ENCODE measurements around the gene ESR2. TPM values are rescaled to one million over a fixed set of nuclear protein-coding genes. Genes with fewer than 3 reads are reported as not detected.
A peak's percentile ranks its signal among the peaks of the same experiment; 100 is the strongest.

The ESR2 gene
- total RNA-seq = 0.28 and 1.00 TPM in 2 replicates
- polyA plus RNA-seq = 0.26 TPM in 1 of 2 replicates, not detected in the other

DNA sequence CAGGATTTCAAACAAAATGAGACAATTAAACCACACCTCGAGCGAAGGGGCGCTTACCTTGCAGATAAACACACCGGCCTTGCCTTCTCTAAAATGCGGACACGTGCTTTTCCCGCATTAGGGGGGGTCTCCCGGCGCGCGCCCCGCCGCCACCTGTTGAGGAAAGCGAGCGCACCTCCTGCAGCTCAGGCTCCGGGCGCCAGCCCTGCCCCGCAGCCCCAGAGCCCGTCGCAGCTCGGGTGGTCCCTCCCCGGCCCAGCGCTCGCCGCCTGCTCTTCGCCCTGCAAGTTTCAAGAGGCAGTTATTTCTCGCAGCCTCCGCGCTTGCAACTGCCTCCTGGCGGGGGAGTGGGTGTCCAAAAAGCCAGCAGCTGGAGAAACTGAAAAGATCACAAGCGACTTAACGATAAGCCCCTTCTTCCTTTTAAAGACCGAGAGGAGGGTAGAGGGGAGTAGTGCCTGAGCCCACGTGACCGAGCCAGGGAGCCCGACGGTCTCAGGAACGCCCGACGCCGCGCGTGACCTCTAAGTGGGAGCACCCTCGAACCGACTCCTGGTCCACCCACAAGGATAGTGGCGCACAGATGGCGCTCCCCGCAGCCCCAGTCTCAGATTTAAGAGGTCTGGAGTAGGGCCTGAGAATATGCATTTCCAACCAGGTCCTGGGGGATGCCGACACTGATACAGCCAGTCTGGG lies at the start of gene ESR2:
Gene ESR2 (minus strand): TSS at position 396 of the 696 bp plus-strand sequence. CDS start 11,386 bp downstream, outside the sequence.
- peak within 1 kb of the TSS; percentile 96 for H3K4me2 ChIP-seq
- no peaks in the 10 kb centered on the region for H3K79me2 ChIP-seq
- H2AFZ ChIP-seq = peak within 1 kb of the TSS; percentile 77
- H3K9me2 ChIP-seq (replicated peaks; ENCODE audit: insufficient read depth) = no peaks in the 10 kb centered on the region
- H3K27ac ChIP-seq = no peak within 1 kb of the TSS
- H3K27me3 ChIP-seq = peaks cover 15% of the 10 kb centered on the region
- peak; percentile 39 for TF ChIP-seq CTCF (IDR thresholded peaks at IDR 0.05; ENCODE audit: poor library complexity)
- peak; percentile 45 for TF ChIP-seq EZH2 (IDR thresholded peaks at IDR 0.05; ENCODE audit: borderline replicate concordance)
- no peak for TF ChIP-seq EZH2phosphoT487 (IDR thresholded peaks at IDR 0.05; ENCODE audit: low read depth, severe bottlenecking, unreplicated experiment)
- peak within 1 kb of the TSS; percentile 62 for H3K4me3 ChIP-seq
- no peaks in the 10 kb centered on the region for H3K9me3 ChIP-seq (ENCODE audit: low read depth)
- H4K20me1 ChIP-seq (ENCODE audit: insufficient read depth, poor library complexity, severe bottlenecking) = no peaks in the 10 kb centered on the region
- peak; percentile 43 for DNase-seq (ENCODE audit: low spot score)
- 3% methylated on average over 48 of the region's 49 CpGs for WGBS (ENCODE audit: low lambda C conversion rate, missing lambda C conversion rate)
- H3K4me1 ChIP-seq (ENCODE audit: insufficient read depth) = peaks cover 11% of the 10 kb centered on the region
- no peaks in the 10 kb centered on the region for H3K36me3 ChIP-seq (replicated peaks; ENCODE audit: insufficient read depth, low read depth)

DNA sequence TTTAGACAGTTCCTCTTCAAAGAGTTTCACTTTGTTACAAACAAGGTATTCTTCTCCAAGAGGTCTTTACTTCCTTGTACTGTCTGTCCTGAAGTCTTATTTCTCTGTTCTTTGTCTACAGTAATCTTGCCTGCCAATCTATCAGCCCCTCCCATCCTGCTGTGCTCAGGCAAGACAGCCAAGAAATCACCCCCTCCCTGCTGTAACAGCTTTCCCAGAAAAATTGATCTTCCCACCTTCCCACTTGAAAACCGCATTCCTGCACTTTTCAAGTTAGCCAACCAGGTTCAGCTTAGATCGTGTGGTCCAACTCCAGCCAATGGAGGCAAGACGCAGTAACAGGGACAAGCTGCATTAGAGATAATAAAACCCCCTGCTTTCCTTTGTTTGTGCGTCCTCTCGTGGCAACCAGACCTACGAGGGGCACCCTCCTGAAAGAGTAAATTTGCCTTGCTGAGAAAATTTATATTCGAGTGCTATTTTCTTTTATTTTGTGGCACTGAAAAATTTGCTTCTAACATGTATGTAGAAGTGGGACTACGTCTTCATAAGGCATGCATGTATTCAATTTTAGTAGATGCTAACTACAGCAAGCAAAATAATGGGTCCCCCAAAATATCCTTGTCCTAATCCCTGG lies 46.5 kb upstream of the ESR2 start:
- Histone ChIP-seq H3K27me3 (no peaks in the 10 kb centered on the region), H4K20me1 (ENCODE audit: insufficient read depth, poor library complexity, severe bottlenecking) (no peaks in the 10 kb centered on the region), H3K27ac (peak overlapping the region; percentile 79), H3K9me3 (ENCODE audit: low read depth) (no peaks in the 10 kb centered on the region), H3K79me2 (peaks cover 12% of the 10 kb centered on the region), H3K4me2 (no peak overlapping the region), H3K4me1 (ENCODE audit: insufficient read depth) (peaks cover 13% of the 10 kb centered on the region), H3K9me2 (replicated peaks; ENCODE audit: insufficient read depth) (no peaks in the 10 kb centered on the region), H2AFZ (no peak overlapping the region), H3K4me3 (no peak overlapping the region), H3K36me3 (replicated peaks; ENCODE audit: insufficient read depth, low read depth) (no peaks in the 10 kb centered on the region)
- DNase-seq (ENCODE audit: low spot score) = peak; percentile 8
- WGBS (ENCODE audit: low lambda C conversion rate, missing lambda C conversion rate) = 59% methylated on average over 8 of the region's 8 CpGs
- TF ChIP-seq EZH2phosphoT487 (IDR thresholded peaks at IDR 0.05; ENCODE audit: low read depth, severe bottlenecking, unreplicated experiment) = no peak
- no peak for TF ChIP-seq CTCF (IDR thresholded peaks at IDR 0.05; ENCODE audit: poor library complexity)
- no peak for TF ChIP-seq EZH2 (IDR thresholded peaks at IDR 0.05; ENCODE audit: borderline replicate concordance)

DNA sequence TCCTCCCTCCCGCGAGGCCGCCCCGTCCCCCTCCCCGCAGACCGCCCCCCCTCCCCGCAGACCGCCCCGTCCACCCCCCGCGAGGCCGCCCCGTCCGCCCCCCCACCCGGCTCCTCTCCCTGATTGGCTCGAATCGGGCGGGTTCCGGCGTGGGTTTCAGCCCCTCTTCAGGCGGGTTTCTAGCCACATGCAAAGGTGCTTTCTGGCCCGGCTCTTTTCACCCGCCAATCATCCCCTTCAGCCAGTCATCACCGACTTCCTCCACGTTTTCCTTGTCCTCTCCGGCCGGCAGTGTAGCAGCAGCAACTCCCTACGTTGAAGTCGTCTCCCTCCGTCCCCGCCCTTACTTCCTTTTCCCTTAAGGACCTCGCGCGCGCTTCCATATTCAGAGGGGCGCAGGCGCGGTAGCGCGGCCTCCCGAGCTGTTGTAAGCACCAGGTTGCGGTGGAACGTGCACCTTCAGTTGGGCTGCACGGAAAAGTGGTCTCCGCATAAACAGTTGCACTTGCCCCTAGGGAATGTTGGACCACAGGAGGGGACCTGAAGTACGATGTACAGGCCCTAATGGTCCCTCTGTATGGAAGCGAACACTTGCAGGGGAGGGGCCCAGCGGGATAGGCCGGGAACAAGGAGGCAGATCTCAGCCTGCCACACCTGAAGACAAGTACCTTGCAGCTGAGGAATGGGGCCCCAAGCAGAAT lies 44.6 kb upstream of the ESR2 start:
- Histone ChIP-seq H3K4me3 (peak overlapping the region; percentile 97), H3K27me3 (no peaks in the 10 kb centered on the region), H3K4me2 (peak overlapping the region; percentile 97), H2AFZ (peak overlapping the region; percentile 81), H3K9me3 (ENCODE audit: low read depth) (no peaks in the 10 kb centered on the region), H3K4me1 (ENCODE audit: insufficient read depth) (peaks cover 13% of the 10 kb centered on the region), H3K79me2 (peaks cover 12% of the 10 kb centered on the region), H3K36me3 (replicated peaks; ENCODE audit: insufficient read depth, low read depth) (no peaks in the 10 kb centered on the region), H3K9me2 (replicated peaks; ENCODE audit: insufficient read depth) (no peaks in the 10 kb centered on the region), H3K27ac (peak overlapping the region; percentile 96), H4K20me1 (ENCODE audit: insufficient read depth, poor library complexity, severe bottlenecking) (no peaks in the 10 kb centered on the region)
- 2% methylated on average over 29 of the region's 49 CpGs for WGBS (ENCODE audit: low lambda C conversion rate, missing lambda C conversion rate)
- no peak for TF ChIP-seq EZH2 (IDR thresholded peaks at IDR 0.05; ENCODE audit: borderline replicate concordance)
- no peak for TF ChIP-seq CTCF (IDR thresholded peaks at IDR 0.05; ENCODE audit: poor library complexity)
- TF ChIP-seq EZH2phosphoT487 (IDR thresholded peaks at IDR 0.05; ENCODE audit: low read depth, severe bottlenecking, unreplicated experiment) = no peak
- DNase-seq (ENCODE audit: low spot score) = peak; percentile 97

Data from hepatocyte (in vitro differentiated cells).